B cell (primary cell): ENCODE results near the gene FHIT.

ENCODE experiments used
- EZH2 ChIP-seq: IDR thresholded peaks from 2 replicates; pipeline ENCODE4 v1.6.1; 2012; ENCODE audit warnings: borderline replicate concordance, low read depth, mild to moderate bottlenecking, moderate library complexity, low read length; ENCODE audit not compliant: insufficient read depth, poor library complexity, severe bottlenecking
- TF ChIP-seq, protein P1 (sequence below): fragments of 200-600 bp; IDR thresholded peaks from one replicate; pipeline ENCODE4 v1.8.0; 2022; ENCODE audit warnings: antibody characterized with exemption, mild to moderate bottlenecking

DNA sequence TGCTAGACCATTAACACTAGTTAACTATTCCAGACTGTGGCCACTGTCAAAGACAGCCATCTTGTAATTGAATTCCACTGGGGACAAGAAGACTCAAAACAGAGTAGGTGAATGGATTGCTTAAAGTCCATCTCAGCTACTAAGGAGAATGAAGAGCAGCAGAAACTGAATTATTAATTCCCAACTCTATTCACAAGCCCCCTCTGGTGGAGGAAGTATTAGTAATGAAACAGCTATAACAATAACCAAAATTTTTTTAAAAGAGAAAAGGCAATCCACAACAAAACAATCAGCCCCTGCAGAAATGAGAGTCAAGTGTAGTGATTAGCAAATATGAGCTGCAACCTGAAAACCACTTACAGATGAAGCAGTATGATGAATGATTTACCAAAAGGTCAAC is 302.8 kb downstream of the FHIT start:
- TF ChIP-seq, protein P1, sequence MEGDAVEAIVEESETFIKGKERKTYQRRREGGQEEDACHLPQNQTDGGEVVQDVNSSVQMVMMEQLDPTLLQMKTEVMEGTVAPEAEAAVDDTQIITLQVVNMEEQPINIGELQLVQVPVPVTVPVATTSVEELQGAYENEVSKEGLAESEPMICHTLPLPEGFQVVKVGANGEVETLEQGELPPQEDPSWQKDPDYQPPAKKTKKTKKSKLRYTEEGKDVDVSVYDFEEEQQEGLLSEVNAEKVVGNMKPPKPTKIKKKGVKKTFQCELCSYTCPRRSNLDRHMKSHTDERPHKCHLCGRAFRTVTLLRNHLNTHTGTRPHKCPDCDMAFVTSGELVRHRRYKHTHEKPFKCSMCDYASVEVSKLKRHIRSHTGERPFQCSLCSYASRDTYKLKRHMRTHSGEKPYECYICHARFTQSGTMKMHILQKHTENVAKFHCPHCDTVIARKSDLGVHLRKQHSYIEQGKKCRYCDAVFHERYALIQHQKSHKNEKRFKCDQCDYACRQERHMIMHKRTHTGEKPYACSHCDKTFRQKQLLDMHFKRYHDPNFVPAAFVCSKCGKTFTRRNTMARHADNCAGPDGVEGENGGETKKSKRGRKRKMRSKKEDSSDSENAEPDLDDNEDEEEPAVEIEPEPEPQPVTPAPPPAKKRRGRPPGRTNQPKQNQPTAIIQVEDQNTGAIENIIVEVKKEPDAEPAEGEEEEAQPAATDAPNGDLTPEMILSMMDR: no peak
- no peak for TF ChIP-seq EZH2
